Inferior parietal cortex (tissue), 1 donor: ENCODE measurements around the gene PPP1CB.

Experiments
- DNase-seq: peaks from one replicate; pipeline ENCODE4 v3.0.0-alpha.2; 2016; ENCODE audit errors: extremely low spot score

The PPP1CB gene

DNA sequence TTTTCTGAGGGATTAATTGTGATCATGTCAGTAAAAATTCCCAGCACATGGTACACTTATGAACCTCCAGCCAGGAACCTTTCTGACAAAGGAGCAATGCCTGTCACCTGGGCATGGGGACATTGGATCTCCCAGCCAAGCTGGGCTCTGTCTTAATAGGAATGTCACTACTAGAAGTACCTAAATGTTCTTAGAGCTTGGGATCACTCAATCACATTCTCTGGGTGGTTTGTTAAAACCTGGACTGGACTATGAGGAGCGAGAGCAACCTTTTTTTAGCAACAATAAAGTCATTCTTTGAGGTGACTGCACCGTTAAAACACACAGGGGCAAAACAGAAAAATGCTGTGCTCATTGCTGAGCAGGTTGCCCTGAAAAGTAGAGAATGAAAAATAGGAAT lies 6.4 kb upstream of the PPP1CB start:
- no peak for DNase-seq

DNA sequence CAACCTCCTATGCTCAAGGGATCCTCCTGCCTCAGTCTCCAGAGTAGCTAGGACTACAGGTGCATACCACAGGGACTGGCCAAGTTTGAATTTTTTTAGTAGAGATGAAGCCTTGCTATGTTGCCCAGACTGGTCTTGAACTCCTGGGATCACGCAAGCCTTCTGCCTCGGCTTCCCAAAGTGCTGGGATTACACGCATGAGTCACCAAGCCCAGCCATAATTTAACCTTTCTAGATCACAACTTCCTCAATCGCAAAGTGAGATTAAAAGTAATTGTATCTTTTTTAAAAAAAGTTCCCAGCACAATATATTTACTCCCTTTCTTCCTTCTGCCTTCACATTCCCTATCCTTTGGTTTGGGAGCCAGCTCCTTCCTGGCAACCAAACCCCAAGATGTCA lies 5.8 kb upstream of the PPP1CB start:
- no peak for DNase-seq

DNA sequence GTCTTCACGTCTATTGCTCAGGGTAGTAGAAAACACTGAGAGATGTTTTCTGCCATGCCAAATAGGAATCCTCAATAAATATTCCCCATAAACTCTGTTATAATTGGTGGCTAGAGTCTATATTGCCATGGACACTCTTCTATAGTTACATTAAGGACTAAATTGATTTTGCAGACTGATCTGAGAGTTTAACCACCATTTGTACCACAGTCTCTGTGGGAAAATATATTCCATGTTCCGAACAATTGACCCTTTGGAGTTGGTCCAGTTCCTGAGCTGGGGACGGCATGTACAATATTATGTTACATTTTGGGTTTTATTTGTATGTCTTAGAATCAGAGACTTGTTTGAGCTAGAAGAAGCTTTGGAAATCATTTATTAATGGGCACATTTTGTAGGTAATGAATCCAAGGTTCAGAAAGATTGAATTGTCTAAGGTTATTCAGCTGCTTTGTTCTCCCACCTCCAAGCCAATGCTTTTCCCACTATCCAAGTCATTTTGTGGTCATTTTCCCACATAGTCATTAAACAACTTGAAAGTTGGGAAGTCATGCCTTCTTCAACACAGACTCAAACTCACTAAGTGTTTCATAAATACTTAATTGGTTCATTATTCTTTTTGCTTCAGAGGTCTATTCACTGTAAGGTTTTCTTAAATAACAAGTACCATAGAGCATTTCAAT lies 5.1 kb upstream of the PPP1CB start:
- DNase-seq = no peak

DNA sequence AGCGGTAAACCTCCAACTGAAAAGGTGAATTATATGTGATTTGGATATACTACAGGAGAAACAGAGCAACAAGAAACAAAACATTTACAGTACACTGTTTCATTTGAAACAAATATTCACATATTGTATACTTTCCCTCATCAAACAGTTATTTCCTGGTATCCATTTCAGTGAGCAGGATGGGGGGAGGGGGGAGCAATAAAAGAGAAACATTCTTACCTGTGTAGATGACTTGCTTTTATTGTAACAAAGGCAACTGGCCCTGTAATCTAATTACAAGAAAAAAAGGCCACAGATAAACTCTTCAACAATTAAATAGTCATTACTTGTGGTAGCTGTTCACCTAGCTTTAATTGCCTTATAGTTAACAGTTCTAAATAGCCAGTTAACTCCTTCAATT lies 3.9 kb upstream of the PPP1CB start:
- DNase-seq = no peak

DNA sequence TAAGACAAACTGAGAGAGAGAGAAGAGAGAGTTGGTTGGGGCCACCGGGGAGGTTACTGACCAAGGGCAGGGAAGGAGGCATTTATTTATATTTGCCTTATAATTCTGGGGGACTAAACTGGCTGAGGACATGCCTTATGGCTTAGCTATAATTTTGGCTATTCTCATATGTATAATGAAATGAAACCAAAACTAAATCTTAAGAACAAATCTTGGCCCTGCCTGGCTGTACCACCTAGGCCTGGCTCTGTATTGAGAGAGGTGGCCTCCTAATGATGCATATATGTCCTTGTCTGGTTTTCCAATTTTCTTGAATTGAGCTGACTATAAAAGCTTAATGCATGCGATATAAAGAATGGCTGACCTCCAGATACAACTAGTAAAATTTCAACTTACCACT lies 3.5 kb upstream of the PPP1CB start:
- DNase-seq = no peak

DNA sequence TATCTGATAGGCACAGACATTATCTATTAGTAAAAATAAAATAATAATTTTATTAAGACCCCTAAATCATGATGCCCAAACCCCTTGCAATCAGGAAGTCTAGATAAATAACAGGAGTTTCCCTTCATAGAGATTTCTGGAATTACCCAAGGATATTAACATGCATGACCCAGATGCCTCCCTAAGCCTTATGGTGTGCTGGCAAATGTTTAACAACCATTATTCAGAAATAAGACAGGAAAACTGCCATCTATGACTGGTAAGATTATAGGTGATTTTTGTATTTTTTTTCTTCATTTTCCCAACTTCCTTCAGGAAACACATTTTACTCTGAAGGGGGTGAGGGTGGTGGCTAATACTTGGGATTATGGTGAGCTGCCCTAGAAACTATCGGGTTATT lies 2.7 kb upstream of the PPP1CB start:
- no peak for DNase-seq

DNA sequence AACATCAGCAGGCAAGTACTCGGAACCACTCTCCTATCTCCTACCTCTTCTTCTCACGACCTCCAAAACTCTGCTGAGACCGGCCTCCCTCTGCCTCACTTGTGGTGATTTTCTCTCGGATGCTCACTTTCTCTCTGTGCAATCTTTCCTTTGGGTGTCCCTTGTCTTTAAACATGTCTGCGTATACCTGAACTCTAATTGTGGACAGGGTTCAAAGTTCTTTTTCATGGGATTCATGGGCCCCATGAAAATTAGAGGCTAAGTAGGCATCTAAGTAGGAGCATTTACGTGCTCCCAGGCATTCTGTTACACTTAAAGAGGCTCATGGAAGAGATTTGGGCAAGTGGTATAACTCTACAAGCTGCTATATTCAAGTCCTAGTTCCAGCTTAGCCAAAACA lies 2.1 kb upstream of the PPP1CB start:
- DNase-seq = peak; percentile 7

DNA sequence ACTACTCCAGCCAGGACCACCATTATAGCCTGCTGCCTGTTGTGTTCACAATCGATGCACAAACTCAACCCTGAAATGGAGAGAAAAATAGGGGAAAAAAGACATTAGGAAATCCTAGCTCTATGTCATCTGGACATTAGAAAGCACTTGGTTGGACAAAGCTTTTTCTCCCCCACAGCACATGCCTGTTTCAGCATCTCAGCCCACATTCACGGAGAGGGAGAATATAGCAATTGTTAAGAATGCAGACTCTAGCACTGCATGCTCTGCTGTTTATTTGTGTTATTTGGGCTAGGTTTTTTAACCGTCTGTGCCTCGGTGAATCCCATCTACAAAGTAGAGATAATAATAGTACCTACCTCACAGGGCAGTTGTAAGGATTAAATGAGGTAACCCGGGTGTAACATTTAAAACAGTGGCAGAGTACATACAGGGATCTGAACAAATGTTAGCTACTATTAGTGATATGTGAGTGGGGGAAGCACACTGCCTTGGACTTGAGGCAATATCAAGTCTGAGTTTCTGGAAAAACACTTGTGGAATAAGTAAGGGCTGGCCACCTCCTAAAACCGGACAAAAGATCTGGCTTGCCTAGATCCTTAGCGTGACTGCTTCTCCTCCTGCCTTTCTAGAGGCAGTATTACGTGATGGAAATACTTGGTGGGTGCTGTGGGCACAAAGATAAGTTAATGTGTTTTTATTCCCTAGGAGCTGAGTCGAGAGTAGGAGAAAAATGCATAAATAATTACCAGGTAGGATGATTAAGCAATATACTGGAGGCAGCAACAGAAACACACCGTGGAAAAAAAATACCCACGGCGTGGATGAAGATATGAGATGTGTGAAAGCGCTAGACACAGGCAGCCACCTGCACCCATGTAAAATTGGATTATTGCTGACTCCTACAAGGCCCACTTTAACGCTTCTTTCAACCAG lies 1.0 kb upstream of the PPP1CB start:
- peak; percentile 64 for DNase-seq

DNA sequence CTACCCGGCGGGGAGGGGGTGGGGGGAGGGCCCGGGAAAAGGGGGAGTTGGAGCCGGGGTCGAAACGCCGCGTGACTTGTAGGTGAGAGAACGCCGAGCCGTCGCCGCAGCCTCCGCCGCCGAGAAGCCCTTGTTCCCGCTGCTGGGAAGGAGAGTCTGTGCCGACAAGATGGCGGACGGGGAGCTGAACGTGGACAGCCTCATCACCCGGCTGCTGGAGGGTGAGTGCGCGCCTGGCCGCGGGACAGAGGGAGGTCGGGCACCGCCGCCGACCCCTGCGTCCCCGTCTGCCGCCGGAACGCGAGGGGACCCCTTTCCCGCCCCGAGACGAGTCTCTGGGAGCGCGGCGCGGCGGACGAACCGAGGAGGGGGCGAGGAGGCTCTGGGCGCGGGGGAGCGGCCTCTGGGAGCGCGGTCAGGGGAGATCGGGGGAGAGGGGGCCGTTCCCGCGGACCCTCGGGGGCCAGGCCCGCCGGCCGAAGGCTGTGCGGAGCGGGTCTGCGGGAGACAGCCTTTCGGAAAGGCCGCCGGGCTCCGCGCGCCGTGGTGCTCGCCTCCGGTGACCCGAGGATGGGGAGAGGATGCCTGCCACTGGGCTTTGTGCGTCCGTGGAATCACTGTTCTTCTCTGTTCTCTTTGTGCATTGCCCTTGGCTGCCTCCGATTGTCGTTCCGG lies 463 bp downstream of the PPP1CB start:
- DNase-seq = no peak

DNA sequence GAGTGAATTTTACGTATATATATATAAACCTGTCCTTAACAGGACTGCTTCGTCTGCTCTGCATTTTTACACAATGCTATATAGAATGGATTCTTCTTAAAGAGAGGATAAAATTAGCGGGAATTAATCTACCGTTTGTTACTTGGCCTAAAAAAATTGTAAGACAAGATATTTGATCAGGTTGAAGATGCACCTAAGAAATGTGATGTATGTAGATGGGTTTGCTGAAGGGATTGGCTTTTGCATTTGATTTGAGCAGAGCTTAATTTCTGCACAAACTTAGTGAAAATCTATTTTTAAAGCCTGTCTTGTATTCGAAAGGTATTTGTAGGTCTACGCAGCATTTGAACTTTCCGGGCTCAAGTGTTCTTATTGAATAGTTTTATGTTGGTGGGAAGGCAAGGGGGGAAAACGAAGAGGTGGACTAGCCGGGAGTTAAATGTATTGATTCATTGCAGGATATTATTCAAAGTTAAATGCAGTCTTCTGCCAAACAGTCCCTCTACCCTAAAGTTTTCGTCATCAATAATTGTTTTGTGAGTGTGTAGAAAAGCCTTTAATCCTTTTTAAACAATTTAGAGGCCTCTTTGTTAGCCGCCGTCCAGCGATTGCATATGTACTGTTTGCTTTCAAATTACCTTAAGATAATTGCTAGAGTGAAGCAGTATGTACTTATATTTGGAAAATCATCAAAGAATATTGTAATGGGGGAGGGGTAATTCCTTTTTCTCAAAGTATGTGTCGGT lies 1.2 kb downstream of the PPP1CB start:
- DNase-seq = peak; percentile 49

DNA sequence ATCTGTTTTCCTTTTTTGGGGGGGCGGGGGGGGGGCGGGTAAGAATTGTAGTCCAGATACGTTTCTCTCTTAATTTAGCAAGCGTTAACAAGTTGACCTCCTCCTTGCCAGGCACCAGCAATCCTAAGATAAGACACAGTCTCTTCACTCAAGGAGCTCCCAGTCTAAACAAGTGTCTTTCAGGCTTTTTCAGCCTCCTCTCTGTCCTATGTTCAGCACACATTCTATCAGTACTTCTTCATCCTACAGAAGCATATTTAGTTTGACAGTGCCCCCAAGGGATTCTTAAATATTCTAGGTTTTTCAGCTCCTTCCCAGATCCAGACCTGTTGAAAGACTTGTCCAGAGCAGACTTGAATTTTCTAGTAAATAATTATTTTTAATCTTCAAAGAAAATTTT lies 2.7 kb downstream of the PPP1CB start:
- DNase-seq = no peak

DNA sequence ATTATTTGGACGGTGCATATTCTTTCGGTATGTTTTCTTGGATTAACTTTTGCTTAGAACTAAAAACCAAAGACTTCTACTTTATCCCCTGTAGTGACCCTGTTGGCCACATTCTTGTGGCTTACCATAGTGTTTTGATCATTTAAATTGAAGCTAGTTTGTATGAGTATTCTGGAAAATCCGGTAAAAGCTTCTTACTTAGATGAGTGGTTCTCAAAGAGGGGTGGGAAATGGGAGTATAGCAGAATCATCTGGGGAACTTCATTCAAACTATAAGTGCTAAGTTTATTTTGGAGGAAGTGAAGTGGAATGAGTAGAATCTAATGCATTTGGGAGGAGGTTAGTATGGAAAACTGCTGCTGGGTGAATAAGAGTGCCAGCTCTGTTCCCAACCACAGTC lies 3.8 kb downstream of the PPP1CB start:
- DNase-seq = no peak

DNA sequence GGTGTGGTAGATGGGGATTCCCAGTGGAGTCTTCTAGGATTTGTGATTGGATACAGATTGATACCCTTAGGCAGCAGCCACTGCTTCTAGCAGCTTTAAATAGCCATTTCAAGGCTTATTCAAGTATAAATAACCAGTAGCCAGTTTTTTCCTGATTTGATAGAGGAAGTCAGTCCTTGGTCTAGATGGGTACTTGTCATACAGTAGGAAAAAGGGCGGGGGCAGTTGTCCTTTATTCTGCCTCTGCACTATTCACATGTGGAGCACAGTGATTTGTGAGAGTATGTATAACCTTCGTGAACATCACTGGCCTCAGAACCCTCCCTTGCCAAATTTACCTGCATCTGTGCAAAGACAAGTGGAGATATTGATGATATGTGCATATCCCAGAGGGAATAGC lies 6.8 kb downstream of the PPP1CB start:
- DNase-seq = no peak

DNA sequence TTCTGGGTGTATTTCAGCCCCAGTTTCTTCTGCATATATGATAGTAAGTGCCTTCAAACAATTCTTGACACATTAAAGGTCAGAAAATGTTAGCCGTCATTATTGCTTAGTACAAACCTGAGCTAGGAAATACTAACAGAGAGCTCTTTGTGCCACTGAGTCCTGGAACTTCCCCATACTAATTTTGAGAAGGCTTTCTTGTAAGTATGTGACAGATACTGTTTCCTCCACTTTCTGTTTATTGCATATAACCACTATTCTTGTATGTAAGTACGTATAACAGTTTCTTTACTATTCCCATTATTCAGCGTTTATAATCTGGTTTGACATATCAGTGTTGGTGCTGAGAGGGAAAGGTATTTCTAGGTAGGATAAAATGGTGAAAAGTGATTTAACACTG lies 9.8 kb downstream of the PPP1CB start:
- no peak for DNase-seq

DNA sequence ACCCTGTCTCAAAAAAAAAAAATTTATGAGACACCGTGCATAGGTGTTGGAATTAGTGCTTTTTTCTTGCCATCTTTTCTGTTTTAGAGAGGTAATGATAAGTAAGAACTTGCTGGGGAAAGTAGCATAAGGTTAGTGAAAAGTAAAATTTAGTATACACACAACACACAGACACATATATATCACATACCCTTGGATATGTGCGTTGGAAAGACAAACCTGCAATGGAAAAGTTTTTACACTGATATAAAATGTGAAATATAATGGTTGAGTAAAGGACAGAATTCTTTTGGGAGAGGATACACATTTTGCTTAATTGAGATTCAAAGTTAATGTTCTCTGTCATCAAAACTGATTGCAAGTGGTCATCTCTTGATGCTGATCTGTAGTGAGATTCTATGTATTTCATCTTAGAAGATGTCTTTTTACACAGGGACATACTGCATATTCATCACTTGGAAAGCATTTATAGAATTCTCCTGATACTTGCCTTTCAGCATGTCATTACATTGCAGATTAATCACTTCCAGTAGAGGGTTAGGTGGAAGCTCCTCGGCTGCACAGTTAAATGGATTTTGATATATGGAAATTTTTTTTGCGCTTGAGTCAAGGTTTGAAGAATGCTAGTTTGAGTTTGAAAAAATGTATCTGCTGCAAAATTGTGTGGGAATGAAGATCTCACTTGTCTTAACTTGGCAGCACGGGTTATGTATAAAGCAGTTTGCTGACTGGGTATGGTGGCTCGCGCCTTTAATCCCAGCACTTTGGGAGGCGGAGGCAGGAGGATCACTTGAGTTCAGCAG lies 13.5 kb downstream of the PPP1CB start:
- DNase-seq = no peak

DNA sequence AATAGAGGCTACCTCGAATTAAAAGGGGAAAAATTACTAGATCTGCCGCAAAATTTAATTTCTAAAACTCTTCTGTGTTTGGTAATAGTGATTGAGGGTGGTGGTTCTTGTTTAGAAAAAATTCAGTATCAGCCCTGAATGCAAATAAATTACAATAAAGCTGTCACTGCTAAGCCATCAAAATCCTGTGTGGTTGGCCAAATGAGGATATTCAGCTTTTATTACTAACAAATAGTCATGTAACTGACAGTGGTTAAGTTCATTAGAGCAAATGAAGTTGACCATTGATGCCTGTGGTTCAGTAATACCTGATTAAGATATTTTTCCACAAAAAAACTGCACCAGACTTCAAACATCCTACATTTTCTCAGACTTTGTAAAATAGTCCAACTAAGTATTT lies 14.4 kb downstream of the PPP1CB start:
- DNase-seq = no peak

DNA sequence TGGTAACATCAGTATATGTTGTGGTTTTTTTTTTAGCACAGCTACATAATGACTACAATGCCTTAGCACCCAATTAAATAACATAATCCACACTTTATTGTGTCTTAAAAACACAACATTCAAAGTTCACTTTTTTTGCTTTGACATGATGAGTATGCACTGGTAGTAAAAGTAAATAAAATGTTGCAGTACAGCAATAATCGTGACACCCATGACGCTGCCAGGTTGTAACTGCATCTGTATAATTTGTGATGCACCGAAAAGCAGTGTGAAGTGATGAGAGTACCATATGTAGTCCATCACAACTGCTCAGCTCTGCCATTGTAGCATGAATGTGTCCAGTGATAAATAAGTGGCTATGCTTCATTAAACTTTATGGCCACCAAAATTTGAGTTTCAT lies 15.7 kb downstream of the PPP1CB start:
- DNase-seq = no peak

DNA sequence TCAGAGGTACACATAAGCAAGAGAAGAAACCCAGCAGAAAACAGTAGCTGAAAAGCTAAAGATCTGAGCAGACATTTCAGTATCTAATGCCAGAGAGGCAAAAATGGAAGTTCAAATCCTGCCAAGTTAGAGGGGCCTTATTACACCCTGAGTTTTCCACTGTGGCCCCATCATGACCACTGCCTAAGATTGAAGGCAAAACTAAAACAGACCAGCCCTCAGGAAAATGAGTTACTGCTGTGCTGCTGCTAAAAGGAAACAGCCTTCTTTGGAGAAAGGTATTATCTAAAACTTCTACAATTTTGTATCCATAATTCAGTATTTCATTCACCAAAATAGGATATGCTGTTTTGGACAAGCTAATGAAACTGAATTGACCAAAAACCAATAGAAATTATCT lies 16.8 kb downstream of the PPP1CB start:
- no peak for DNase-seq

DNA sequence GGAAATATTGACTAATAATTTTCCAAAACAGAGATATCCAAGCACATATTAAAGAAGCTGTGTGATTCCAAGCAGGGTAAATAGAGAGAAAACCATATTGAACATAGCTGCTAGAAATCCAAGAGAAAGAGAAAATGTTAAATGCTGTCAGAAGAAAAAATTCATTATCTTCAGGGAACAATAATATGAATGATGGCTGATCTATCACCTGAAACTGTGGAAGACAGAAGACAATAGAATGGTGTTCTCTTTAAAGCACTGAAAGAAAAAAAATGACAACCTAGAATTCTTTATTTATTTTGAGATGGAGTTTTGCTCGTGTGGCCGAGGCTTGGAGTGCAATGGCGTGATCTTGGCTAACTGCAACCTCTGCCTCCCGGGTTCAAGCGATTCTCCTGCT lies 17.3 kb downstream of the PPP1CB start:
- no peak for DNase-seq

DNA sequence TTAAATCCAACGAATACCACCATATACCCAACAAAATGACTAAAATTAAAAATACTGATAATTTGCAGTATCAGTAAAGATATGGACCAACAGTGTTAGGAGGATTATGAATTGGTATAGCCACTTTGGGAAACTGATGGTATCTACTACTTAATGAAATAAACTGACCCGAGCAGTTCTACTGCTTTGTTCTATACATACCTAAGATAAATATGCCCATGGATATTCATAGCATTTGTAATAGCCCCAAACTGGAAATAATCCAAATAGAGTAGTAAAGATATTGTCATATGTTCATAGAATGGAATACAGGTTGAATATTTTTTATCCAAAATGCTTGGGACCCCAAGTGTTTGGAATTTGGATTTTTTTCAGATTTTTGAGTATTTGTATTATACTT lies 20.7 kb downstream of the PPP1CB start:
- DNase-seq = no peak

DNA sequence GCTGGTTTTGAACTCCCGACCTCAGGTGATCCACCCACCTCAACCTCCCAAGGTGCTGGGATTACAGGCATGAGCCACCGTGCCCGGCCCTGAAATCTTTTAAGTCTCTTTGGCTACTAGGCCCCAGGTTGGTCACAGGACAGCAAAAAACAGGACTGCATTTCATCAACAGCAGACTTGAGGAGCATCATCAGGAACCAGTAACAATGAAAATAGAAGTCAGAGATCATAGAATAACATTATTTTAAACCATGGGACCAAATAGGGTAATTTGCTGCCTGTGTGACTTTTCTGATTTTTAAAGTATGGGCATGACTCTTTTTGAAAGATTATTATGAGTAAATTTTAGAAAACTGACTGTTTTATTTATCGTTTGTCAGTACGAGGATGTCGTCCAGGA lies 24.8 kb downstream of the PPP1CB start:
- DNase-seq = no peak
